HCT116 (cell line): ENCODE results near the gene TMEM229A.

ENCODE experiments used
- ATF3 ChIP-seq: IDR thresholded peaks from 2 replicates; pipeline ENCODE4 v1.6.1; 2012
- CBX3 ChIP-seq: IDR thresholded peaks from 2 replicates; pipeline ENCODE4 v1.6.1; 2012; ENCODE audit warnings: low read depth
- CEBPB ChIP-seq: IDR thresholded peaks from 2 replicates; pipeline ENCODE4 v1.6.1; 2012; ENCODE audit warnings: low read depth
- CTCF ChIP-seq, 3 experiments: fragments of 200-600 bp in 1 of 3; sonication (generic) in 1 of 3; IDR thresholded peaks in 2 of 3; conservative IDR thresholded peaks in 1 of 3; 2 replicates each; pipeline ENCODE4 v1.5.1; 2012 to 2017; ENCODE audit warnings: low read depth in 2 of 3, low read length in 2 of 3, antibody characterized with exemption in 1 of 3, borderline replicate concordance in 1 of 3, control low read depth in 1 of 3, mild to moderate bottlenecking in 1 of 3, mixed read lengths in 1 of 3, mixed run types in 1 of 3, moderate library complexity in 1 of 3; ENCODE audit not compliant: insufficient read depth in 1 of 3
- EZH2phosphoT487 ChIP-seq: fragments of 200-600 bp; IDR thresholded peaks from 2 replicates; pipeline ENCODE4 v1.6.1; 2018; ENCODE audit warnings: antibody characterized with exemption, borderline replicate concordance
- FOSL1 ChIP-seq: IDR thresholded peaks from 2 replicates; pipeline ENCODE4 v1.6.1; 2012; ENCODE audit warnings: low read depth
- JUND ChIP-seq: IDR thresholded peaks from 2 replicates; pipeline ENCODE4 v1.6.1; 2012
- POLR2A ChIP-seq: IDR thresholded peaks from 2 replicates; pipeline ENCODE4 v1.7.0; 2011; ENCODE audit warnings: borderline replicate concordance; ENCODE audit not compliant: insufficient read depth, insufficient read length; ENCODE audit errors: extremely low read depth
- POLR2AphosphoS5 ChIP-seq: IDR thresholded peaks from 2 replicates; pipeline ENCODE4 v1.6.1; 2011; ENCODE audit warnings: mild to moderate bottlenecking, low read depth, low read length, moderate library complexity
- SP1 ChIP-seq: IDR thresholded peaks from 2 replicates; pipeline ENCODE4 v1.6.1; 2012; ENCODE audit warnings: low read depth
- ZNF274 ChIP-seq: fragments of 200-500 bp; sonication (Bioruptor generic); IDR thresholded peaks from 2 replicates; pipeline ENCODE4 v1.6.1; 2014; ENCODE audit warnings: mild to moderate bottlenecking, low read depth, low read length, inconsistent platforms

GRCh38 chr7:124030964-124031363, 1.9 kb downstream of the TMEM229A start:
- TF ChIP-seq ZNF274: no peak
- no peak for TF ChIP-seq CEBPB
- no peak for TF ChIP-seq CTCF (IDR thresholded peaks at IDR 0.05 in 2 of 3, conservative IDR thresholded peaks at IDR 0.05 in 1 of 3; ENCODE audit: borderline replicate concordance in 1 of 3, insufficient read depth in 1 of 3, low read depth in 2 of 3, low read length in 2 of 3)
- TF ChIP-seq SP1: no peak
- TF ChIP-seq POLR2AphosphoS5: no peak
- TF ChIP-seq POLR2A: no peak
- TF ChIP-seq EZH2phosphoT487: no peak
- TF ChIP-seq ATF3: no peak
- TF ChIP-seq JUND: no peak
- TF ChIP-seq FOSL1: no peak
- no peak for TF ChIP-seq CBX3
